Hematopoietic multipotent progenitor cell treated with erythropoietin and hydrocortisone succinate and interleukin-3 and kit ligand, for 15 days (in vitro differentiated cells): ENCODE results near the gene RTN4RL1.

Source experiments
- DNase-seq: peaks from one replicate; pipeline ENCODE4 v3.0.0-alpha.2; 2015; ENCODE audit warnings: low spot score

RTN4RL1 gene

GRCh38 chr17:1977583-1978395 lies 47.3 kb downstream of the RTN4RL1 start:
- DNase-seq, result no peak

DNA sequence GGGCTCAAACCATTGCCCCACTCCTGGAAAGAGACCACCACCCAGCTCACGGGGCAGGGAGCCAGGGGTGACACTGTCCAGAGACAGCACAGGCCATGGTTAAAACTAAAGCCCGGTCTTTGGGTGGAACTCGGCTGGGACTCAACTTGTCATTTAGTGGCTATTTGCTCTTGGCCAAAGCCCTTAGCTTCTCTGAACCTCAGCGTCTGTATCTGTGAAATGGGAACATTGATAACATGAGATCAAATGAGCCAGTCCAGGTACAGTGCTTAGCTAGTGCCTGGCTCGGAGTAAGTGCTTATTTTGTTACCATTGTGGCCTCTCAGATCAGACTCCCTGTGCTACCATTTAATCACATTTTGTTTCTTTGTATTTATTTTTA lies 48.5 kb downstream of the RTN4RL1 start:
- DNase-seq, result no peak

- DNase-seq, result no peak
These were observed 49.0 kb downstream of the RTN4RL1 start for GRCh38 chr17:1976000-1976682.

- no peak for DNase-seq
These were observed 49.6 kb downstream of the RTN4RL1 start for GRCh38 chr17:1975573-1975972.

GRCh38 chr17:1972487-1973160 lies 52.5 kb downstream of the RTN4RL1 start:
- DNase-seq, result no peak

DNA sequence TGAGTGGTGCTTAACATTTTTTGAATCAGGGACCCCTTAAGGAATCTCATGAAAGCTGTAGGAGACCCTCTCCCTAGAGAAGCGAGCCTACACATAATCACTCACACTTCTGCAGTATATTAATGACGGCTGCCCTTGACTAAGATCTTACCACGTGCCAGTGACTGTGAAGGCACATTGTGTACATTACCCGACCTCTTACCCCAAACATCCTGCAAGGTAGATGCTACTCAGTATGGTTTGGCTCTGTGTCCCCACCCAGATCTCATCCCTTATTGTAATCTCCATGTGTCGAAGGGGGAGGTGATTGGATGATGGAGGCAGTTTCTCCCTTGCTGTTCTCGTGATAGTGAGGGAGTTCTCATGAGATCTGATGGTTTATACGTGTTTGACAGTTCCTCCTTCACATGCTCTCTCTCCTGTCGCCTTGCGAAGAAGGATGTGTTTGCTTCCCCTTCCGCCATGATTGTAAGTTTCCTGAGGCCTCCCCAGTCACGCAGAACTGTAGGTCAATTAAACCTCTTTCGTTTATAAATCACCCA lies 54.2 kb downstream of the RTN4RL1 start:
- DNase-seq, result no peak

- DNase-seq, result no peak
These were observed 55.4 kb downstream of the RTN4RL1 start for GRCh38 chr17:1969712-1970111.

GRCh38 chr17:1967213-1967612 lies 57.9 kb downstream of the RTN4RL1 start:
- no peak for DNase-seq

- DNase-seq, result no peak
These were observed 58.7 kb downstream of the RTN4RL1 start for GRCh38 chr17:1966274-1967086.

GRCh38 chr17:1965556-1966273 lies 59.4 kb downstream of the RTN4RL1 start:
- DNase-seq, result no peak

DNA sequence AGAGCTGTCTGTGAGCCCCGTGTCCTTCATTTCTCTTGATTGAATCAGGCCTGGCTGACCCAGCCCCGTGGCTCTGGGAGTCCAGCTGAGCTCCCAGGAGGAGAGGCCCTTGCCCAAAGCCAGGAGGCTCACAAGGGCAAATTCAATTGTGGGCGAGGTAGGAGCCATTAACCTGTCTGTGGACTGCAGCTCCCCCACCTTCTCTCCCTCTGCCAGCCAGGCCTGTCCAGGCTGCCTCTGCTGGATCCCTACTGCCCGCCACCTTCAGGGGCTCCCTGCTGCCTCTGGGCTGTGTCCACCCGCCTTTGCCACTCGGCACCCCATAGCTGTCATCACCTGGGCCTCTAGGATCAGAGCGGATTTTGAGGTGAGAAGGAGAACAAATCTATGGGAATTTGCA lies 61.9 kb downstream of the RTN4RL1 start:
- DNase-seq, result no peak

DNA sequence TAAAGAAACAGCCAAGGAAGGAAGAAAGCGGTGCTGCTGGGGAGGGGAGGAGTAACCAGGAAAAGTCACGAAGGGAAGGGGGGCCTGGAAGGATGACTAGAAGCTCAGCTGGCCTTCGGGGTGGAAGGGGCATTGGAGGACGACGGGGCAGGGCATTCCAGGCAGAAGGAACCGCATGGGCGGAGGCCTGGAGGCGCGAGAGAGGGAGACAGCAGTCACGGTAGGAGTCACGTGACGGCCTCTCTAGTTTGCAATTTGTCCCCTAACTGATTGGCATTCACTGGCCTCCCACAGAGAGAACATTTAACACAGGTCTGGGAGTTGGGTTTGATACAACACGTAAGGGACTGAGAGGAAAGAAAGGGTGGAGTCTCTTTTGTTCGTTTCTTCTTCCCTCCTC lies 63.9 kb downstream of the RTN4RL1 start:
- no peak for DNase-seq

- DNase-seq, result no peak
These were observed 64.6 kb downstream of the RTN4RL1 start for GRCh38 chr17:1960545-1960912.

GRCh38 chr17:1959871-1960544 lies 65.1 kb downstream of the RTN4RL1 start:
- no peak for DNase-seq

DNA sequence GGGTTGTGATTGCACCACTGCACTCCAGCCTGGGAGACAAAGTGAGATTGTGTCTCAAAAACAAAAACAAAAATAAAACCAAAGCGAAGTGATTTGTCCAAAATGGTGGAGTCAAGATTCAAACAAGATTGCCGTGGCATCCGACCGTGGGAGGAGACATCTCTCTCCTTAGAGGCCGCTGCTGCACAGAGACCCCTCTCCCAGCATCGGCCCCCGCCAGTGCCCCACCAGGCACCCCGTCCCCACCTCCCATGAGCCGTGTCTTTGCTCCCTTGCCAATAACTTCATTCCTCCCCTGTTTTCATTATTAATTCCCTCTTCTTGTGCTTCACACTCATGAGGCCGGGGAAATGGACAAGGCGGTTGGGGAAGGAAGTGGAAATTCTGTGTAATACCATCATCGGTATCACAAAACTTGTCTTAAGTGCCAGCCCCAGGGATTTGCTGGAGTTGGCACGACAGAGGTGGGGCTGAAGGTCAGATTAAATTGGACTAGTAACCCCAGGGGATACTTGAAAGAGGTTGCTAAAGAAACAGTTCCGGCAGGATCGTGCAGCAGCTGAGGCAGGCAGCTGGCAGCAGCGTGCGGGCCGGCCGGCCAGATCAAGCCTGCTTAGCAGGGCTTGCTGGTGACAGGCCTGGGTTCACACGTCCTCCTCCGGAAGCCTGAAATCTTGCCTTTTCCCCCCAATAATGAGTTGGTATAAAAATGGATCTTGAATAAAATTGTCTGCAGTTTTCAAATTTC lies 66.8 kb downstream of the RTN4RL1 start:
- no peak for DNase-seq

DNA sequence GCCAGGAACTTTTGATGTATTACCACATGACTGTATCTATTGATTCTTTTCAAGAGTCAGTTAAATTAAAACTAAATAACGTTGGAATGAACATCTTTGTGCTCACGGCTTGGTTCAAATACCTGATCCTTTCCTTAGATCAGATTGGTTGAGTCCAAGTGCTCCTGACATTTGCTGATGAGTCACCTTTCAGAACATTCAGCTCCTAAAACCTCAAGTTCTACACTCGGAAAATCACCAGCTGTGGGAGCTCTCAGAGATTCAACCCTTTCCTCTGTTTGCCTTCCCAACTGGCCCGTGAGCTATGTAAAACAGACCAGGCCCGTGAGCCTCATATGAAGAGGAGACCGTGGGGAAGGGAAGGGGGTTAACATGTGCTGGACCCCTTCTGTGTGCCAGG lies 68.1 kb downstream of the RTN4RL1 start:
- DNase-seq, result no peak

DNA sequence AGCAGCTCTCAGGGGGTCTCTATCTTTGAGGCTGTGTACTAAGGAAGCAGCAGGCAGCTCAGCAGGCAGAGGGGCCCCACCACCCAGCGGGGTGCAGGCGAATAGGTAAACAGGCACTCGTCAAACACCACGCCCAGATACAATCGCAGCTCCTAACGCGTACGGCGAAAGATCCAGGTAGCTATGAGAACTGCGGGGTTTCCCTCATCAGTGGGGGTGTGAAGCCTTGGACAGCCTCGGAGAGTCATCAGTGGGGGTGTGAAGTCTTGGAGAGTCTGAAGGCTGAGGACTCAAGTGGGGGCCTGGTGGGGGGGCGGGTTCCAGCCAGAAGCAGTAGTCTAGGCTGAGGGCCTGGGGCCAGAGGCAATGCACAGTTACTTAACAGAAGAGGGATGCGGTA lies 69.0 kb downstream of the RTN4RL1 start:
- DNase-seq, result no peak

GRCh38 chr17:1953831-1954230 lies 71.3 kb downstream of the RTN4RL1 start:
- no peak for DNase-seq

DNA sequence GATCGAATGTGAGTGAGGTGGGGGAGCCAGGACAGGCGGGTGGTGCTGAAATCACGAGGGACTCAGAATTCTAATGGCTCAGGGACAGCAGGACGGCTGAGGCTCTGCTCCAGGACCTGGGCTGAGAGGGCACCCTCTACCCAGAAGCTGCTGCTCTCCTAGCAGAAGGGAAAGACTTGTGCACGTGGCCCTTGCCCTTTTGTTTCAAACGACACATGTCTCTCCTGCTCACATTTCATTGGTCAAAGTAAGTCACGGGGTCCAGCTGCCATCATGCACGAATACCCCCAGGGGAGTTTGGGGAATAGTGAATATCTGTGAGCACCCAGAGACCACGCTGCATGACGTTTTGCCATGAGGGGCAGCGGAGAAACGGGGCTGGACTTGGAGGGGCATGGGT lies 73.2 kb downstream of the RTN4RL1 start:
- no peak for DNase-seq

DNA sequence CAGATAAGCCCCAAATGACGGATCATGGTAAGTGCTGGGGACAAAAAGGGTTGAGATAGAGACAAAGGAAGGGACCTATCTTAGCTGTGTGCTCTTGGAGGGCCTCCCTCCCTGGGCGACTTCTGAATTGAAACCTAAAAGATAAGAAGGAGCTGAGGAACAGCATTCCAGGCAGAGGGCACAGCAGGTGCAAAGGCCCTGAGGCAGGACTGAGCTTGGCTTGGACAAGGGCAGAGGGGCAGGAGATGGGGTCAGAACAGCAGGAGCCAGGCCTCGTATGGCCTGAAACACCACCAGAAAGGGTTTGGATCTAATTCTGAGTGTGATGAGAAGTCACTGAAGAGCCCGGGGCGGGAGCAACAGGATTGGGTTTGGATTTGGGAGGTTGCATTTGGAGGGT lies 75.4 kb downstream of the RTN4RL1 start:
- no peak for DNase-seq
